ENCODE results near the gene SSU72. TPM values are rescaled to one million over a fixed set of nuclear protein-coding genes. Genes with fewer than 3 reads are reported as not detected.

SSU72 gene
- total RNA-seq, 4 donors from 2014 or later, result 44.0 to 273 (median 78.4) TPM

- Histone ChIP-seq H3K4me3 (peak within 1 kb of the TSS; percentile 83 to 97), H3K27ac (peak within 1 kb of the TSS; percentile 100), H3K9me3 (no peaks in the 10 kb centered on the region), H3K36me3 (no peaks in the 10 kb centered on the region), H3K27me3 (no peaks in the 10 kb centered on the region), H3K4me1 (peaks cover 0 to 21% of the 10 kb centered on the region in 2 donors)
- TF ChIP-seq CTCF (IDR thresholded peaks at IDR 0.05) (peak in 1 of 4 experiments; percentile 21), POLR2A (IDR thresholded peaks at IDR 0.05) (peak in 1 of 2 donors; percentile 93)
- peak; percentile 92 to 96 for DNase-seq
- intact Hi-C loops (cut with DNase I; ENCODE audit: low total_unique reads), result no loop called here
Measured at GRCh38 chr1:1615256-1616044, 40.8 kb upstream of the SSU72 start, which contains the start of gene MIB2. Gene MIB2 (plus strand): TSS chr1:1615500. CDS start chr1:1623453, 7,953 bp downstream.

- Histone ChIP-seq H3K4me1 (peaks cover 0 to 21% of the 10 kb centered on the region in 2 donors), H3K36me3 (no peaks in the 10 kb centered on the region), H3K27me3 (no peaks in the 10 kb centered on the region), H3K4me3 (peak overlapping the region; percentile 83 to 97), H3K9me3 (no peaks in the 10 kb centered on the region), H3K27ac (peak overlapping the region; percentile 100)
- no peak for DNase-seq
- intact Hi-C loops (cut with DNase I; ENCODE audit: low total_unique reads), result no loop called here
- TF ChIP-seq CTCF (IDR thresholded peaks at IDR 0.05) (no peak), POLR2A (IDR thresholded peaks at IDR 0.05) (no peak)
Measured at GRCh38 chr1:1614954-1615255, 40.2 kb upstream of the SSU72 start.

GRCh38 chr1:1614204-1614953 is 39.7 kb upstream of the SSU72 start:
- H3K36me3 ChIP-seq, result no peaks in the 10 kb centered on the region
- H3K4me1 ChIP-seq, result peaks cover 0 to 21% of the 10 kb centered on the region in 2 donors
- no peaks in the 10 kb centered on the region for H3K9me3 ChIP-seq
- no peak for TF ChIP-seq CTCF (IDR thresholded peaks at IDR 0.05)
- TF ChIP-seq POLR2A (IDR thresholded peaks at IDR 0.05), result no peak
- DNase-seq, result no peak
- intact Hi-C loops (cut with DNase I; ENCODE audit: low total_unique reads), result no loop called here
- no peaks in the 10 kb centered on the region for H3K27me3 ChIP-seq
- H3K4me3 ChIP-seq, result peak overlapping the region; percentile 83 to 97
- H3K27ac ChIP-seq, result peak overlapping the region in 1 of 2 donors; percentile 100

GRCh38 chr1:1613509-1614082 is 38.9 kb upstream of the SSU72 start:
- Histone ChIP-seq H3K4me1 (peaks cover 0 to 21% of the 10 kb centered on the region in 2 donors), H3K27ac (no peak overlapping the region), H3K9me3 (no peaks in the 10 kb centered on the region), H3K27me3 (no peaks in the 10 kb centered on the region), H3K4me3 (peak overlapping the region in 1 of 2 donors; percentile 83), H3K36me3 (no peaks in the 10 kb centered on the region)
- DNase-seq, result no peak
- intact Hi-C loops (cut with DNase I; ENCODE audit: low total_unique reads), result no loop called here
- TF ChIP-seq CTCF (IDR thresholded peaks at IDR 0.05) (no peak), POLR2A (IDR thresholded peaks at IDR 0.05) (no peak)

- H3K9me3 ChIP-seq, result no peaks in the 10 kb centered on the region
- no peaks in the 10 kb centered on the region for H3K27me3 ChIP-seq
- TF ChIP-seq CTCF (IDR thresholded peaks at IDR 0.05), result no peak
- peaks cover 0 to 15% of the 10 kb centered on the region in 2 donors for H3K4me1 ChIP-seq
- intact Hi-C loops (cut with DNase I; ENCODE audit: low total_unique reads), result no loop called here
- H3K27ac ChIP-seq, result no peak overlapping the region
- no peaks in the 10 kb centered on the region for H3K36me3 ChIP-seq
- H3K4me3 ChIP-seq, result no peak overlapping the region
- DNase-seq, result no peak
Measured at GRCh38 chr1:1612104-1612400, 37.4 kb upstream of the SSU72 start.

Data from uterus (tissue), 4 donors.